Smooth muscle cell (in vitro differentiated cells): ENCODE results near the gene LRMDA. TPM values are rescaled to one million over a fixed set of nuclear protein-coding genes. Genes with fewer than 3 reads are reported as not detected.

Source experiments
- DNase-seq: peaks from one replicate; lab custom pipeline; 2025; ENCODE audit not compliant: unreplicated experiment; lab: John Stamatoyannopoulos, UW
- H2AFZ ChIP-seq: fragments of 200-600 bp; sonication (generic); 2 replicates; pipeline ENCODE4 v1.6.0; 2016; ENCODE audit warnings: antibody characterized with exemption, low read depth, mild to moderate bottlenecking
- H3F3A ChIP-seq: fragments of 200-600 bp; sonication (generic); 2 replicates; pipeline ENCODE4 v1.6.0; 2017; ENCODE audit warnings: antibody characterized with exemption, low read depth
- H3K27ac ChIP-seq: fragments of 200-600 bp; sonication (generic); 2 replicates; pipeline ENCODE4 v1.5.1; 2016; ENCODE audit warnings: low read depth, mild to moderate bottlenecking
- H3K27me3 ChIP-seq: fragments of 200-600 bp; sonication (generic); 2 replicates; pipeline ENCODE4 v1.6.1; 2016; ENCODE audit warnings: low read depth, mild to moderate bottlenecking
- H3K36me3 ChIP-seq: fragments of 200-600 bp; sonication (generic); 2 replicates; pipeline ENCODE4 v1.5.1; 2016; ENCODE audit warnings: low read depth
- H3K4me1 ChIP-seq: fragments of 200-600 bp; sonication (generic); 2 replicates; pipeline ENCODE4 v1.5.1; 2016; ENCODE audit warnings: low read depth
- H3K4me2 ChIP-seq: fragments of 200-600 bp; sonication (generic); 2 replicates; pipeline ENCODE4 v1.6.0; 2016; ENCODE audit warnings: mild to moderate bottlenecking
- H3K4me3 ChIP-seq: fragments of 200-600 bp; sonication (generic); 2 replicates; pipeline ENCODE4 v1.5.1; 2016; ENCODE audit warnings: mild to moderate bottlenecking
- H3K79me2 ChIP-seq: fragments of 200-600 bp; sonication (generic); 2 replicates; pipeline ENCODE4 v1.6.0; 2016; ENCODE audit warnings: low read depth, mild to moderate bottlenecking
- H3K9ac ChIP-seq: fragments of 200-600 bp; sonication (generic); 2 replicates; pipeline ENCODE4 v1.6.0; 2016; ENCODE audit warnings: low read depth
- H3K9me3 ChIP-seq: fragments of 200-600 bp; sonication (generic); replicated peaks from 2 replicates; pipeline ENCODE4 v1.5.1; 2016; ENCODE audit warnings: low read depth
- H4K20me1 ChIP-seq: fragments of 200-600 bp; sonication (generic); 2 replicates; pipeline ENCODE4 v1.6.0; 2016; ENCODE audit warnings: low read depth
- CTCF ChIP-seq: fragments of 200-600 bp; sonication (generic); IDR thresholded peaks from 2 replicates; pipeline ENCODE4 v1.5.1; 2017; ENCODE audit warnings: borderline replicate concordance, mild to moderate bottlenecking, antibody characterized with exemption; ENCODE audit not compliant: insufficient read depth, poor library complexity, severe bottlenecking
- WGBS: methylation state at CpG from one replicate; pipeline ENCODE4 v1.1.7; 2016; ENCODE audit warnings: low lambda C conversion rate; 5-methylcytosine and 5-hydroxymethylcytosine counted together
- polyA plus RNA-seq: library from polyadenylated mRNA; unstranded; fragments of >200 nt; fragmentation: Nextera tagmentation; extraction: Ambion mirVana; gene quantifications from 2 replicates; pipeline ENCODE4 v1.2.1, GENCODE V29; 2016
- total RNA-seq: library from RNA; depleted of rRNA; stranded (reverse); fragments of >200 nt; gene quantifications from 2 replicates; pipeline ENCODE4 v1.2.3, GENCODE V29; 2014

Gene LRMDA
- total and polyA plus RNA-seq, 2 experiments from 2014 or later = 1.5 to 1.6 TPM

DNA sequence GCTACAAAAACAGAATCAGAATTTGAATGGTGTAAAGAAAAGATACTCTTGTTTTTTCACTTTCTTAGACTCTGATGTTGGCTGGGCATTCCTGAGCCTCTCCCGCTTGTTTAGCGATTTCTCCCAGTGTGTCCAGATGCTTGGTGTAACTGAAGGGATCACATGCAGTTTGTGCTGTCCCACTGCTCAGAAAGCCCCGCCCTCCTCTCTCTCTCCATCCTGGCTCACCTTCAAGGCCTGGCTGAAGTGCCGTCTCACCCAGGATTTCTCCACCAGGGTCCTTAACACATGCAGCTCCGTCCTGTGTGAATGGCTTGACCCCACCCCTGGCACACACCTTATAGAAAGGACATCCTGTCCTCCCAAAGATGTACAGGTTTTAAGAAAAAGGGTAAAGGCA, 437.1 kb downstream of the LRMDA start:
- Histone ChIP-seq H2AFZ (no peak overlapping the region), H3K27me3 (peaks cover 4% of the 10 kb centered on the region), H3K4me2 (no peak overlapping the region), H3K4me3 (no peak overlapping the region), H4K20me1 (no peaks in the 10 kb centered on the region), H3K27ac (no peak overlapping the region), H3K9me3 (no peaks in the 10 kb centered on the region), H3K9ac (no peak overlapping the region), H3K79me2 (no peaks in the 10 kb centered on the region), H3K4me1 (no peaks in the 10 kb centered on the region), H3K36me3 (no peaks in the 10 kb centered on the region), H3F3A (no peaks in the 10 kb centered on the region)
- no peak for DNase-seq
- TF ChIP-seq CTCF = no peak
- 85% methylated on average over 5 of the region's 5 CpGs for WGBS

DNA sequence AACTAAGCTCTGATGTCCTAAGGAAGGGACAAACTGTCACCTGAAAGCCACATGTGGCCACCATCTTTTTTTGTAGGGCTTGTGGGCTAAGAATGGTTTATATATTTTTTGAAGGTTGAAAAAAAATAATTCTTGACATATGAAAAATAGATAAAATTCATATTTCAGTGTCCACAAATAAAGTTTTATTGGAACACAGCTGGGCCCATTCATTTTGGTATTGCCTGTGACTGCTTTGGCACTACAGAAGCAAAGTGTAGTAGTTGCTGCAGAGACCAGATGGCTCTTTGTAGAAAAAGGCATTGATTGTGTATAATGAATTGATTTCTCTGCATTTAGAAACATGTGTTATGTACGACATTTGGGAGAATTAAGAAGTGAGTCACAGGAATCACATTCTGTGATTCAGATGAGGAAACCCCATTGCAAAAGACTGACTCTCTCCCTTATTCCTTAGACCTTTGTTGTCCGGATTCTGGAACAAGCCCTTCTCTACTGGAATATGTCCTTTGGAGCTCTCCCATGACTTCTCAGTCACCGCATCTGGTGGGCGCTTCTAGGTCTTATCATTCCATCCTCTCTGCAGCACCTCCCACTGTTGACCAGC, 438.7 kb downstream of the LRMDA start:
- no peak overlapping the region for H2AFZ ChIP-seq
- no peaks in the 10 kb centered on the region for H4K20me1 ChIP-seq
- H3K9ac ChIP-seq = no peak overlapping the region
- no peak overlapping the region for H3K4me3 ChIP-seq
- peaks cover 4% of the 10 kb centered on the region for H3K27me3 ChIP-seq
- no peak for TF ChIP-seq CTCF
- H3K36me3 ChIP-seq = no peaks in the 10 kb centered on the region
- no peaks in the 10 kb centered on the region for H3K9me3 ChIP-seq
- no peak for DNase-seq
- WGBS = 91% methylated on average over 4 of the region's 4 CpGs
- H3F3A ChIP-seq = no peaks in the 10 kb centered on the region
- no peaks in the 10 kb centered on the region for H3K4me1 ChIP-seq
- no peak overlapping the region for H3K27ac ChIP-seq
- no peak overlapping the region for H3K4me2 ChIP-seq
- H3K79me2 ChIP-seq = no peaks in the 10 kb centered on the region

- DNase-seq = no peak
- H3K27ac ChIP-seq = no peak overlapping the region
- no peak overlapping the region for H3K4me3 ChIP-seq
- H4K20me1 ChIP-seq = no peaks in the 10 kb centered on the region
- H3F3A ChIP-seq = no peaks in the 10 kb centered on the region
- H3K79me2 ChIP-seq = no peaks in the 10 kb centered on the region
- peaks cover 4% of the 10 kb centered on the region for H3K27me3 ChIP-seq
- no peaks in the 10 kb centered on the region for H3K9me3 ChIP-seq
- H3K36me3 ChIP-seq = no peaks in the 10 kb centered on the region
- TF ChIP-seq CTCF = no peak
- H3K4me2 ChIP-seq = no peak overlapping the region
- H3K4me1 ChIP-seq = no peaks in the 10 kb centered on the region
- no peak overlapping the region for H2AFZ ChIP-seq
- 96% methylated on average over 2 of the region's 2 CpGs for WGBS
- H3K9ac ChIP-seq = no peak overlapping the region
Observed at GRCh38 chr10:75875740-75876139, 444.3 kb downstream of the LRMDA start.

DNA sequence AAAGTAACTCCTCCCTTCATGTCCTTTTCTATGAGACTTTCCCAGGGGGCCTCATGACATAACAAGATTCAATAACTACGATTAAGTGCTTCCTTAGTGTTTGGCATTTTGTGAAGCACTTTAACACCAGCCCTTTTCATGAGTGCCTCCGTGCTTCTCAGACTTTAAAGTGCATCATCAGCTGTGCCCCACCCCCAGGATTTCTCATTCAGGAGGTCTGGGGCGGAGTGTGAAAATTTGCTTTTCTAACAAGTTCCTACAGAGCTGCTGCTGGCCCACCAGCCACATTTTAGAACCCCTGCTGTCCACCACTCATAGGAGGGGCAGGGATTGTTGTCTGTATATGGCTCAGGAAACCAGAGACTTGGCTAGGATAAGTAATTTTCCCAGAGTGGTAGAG, 445.3 kb downstream of the LRMDA start:
- Histone ChIP-seq H3K4me3 (no peak overlapping the region), H2AFZ (no peak overlapping the region), H3K4me2 (no peak overlapping the region), H3K27ac (no peak overlapping the region), H3K9me3 (no peaks in the 10 kb centered on the region), H3F3A (no peaks in the 10 kb centered on the region), H3K9ac (no peak overlapping the region), H3K36me3 (no peaks in the 10 kb centered on the region), H3K4me1 (no peaks in the 10 kb centered on the region), H4K20me1 (no peaks in the 10 kb centered on the region), H3K79me2 (no peaks in the 10 kb centered on the region), H3K27me3 (no peaks in the 10 kb centered on the region)
- no peak for TF ChIP-seq CTCF
- 69% methylated on average over 3 of the region's 3 CpGs for WGBS
- no peak for DNase-seq
